ENCODE results near the gene C1orf87. TPM values are rescaled to one million over a fixed set of nuclear protein-coding genes. Genes with fewer than 3 reads are reported as not detected.

The C1orf87 gene
- total and polyA plus RNA-seq, 10 donors, result not detected

- no peak overlapping the region for H3K27ac ChIP-seq
- peaks cover 0 to 18% (median 10%) of the 10 kb centered on the region in 8 donors for H3K9me3 ChIP-seq
- intact Hi-C loops (cut with DNase I; ENCODE audit: low total_unique reads), result no loop called here
- TF ChIP-seq CTCF (IDR thresholded peaks at IDR 0.05 in 8 of 11, conservative IDR thresholded peaks at IDR 0.05 in 3 of 11) (no peak), POLR2AphosphoS5 (IDR thresholded peaks at IDR 0.05) (no peak), POLR2A (IDR thresholded peaks at IDR 0.05) (no peak)
- no peaks in the 10 kb centered on the region for H3K36me3 ChIP-seq
- no peak for DNase-seq
- H3K27me3 ChIP-seq (replicated peaks in 1 of 7), result no peaks in the 10 kb centered on the region
- no peak overlapping the region for H3K4me3 ChIP-seq
- no peaks in the 10 kb centered on the region for H3K4me1 ChIP-seq
Measured at GRCh38 chr1:60044881-60045280, 28.7 kb downstream of the C1orf87 start.

GRCh38 chr1:60041783-60042182, 31.8 kb downstream of the C1orf87 start:
- WGBS, 5 donors, result 68 to 76% (median 75%) methylated on average over 2 of the region's 2 CpGs
- intact Hi-C loops (cut with DNase I; ENCODE audit: low total_unique reads), result no loop called here

GRCh38 chr1:60037669-60038068, 35.9 kb downstream of the C1orf87 start:
- Histone ChIP-seq H3K4me3 (no peak overlapping the region), H3K9me3 (no peaks in the 10 kb centered on the region), H3K4me1 (no peaks in the 10 kb centered on the region), H3K27ac (no peak overlapping the region), H3K27me3 (replicated peaks in 1 of 7) (no peaks in the 10 kb centered on the region), H3K36me3 (no peaks in the 10 kb centered on the region)
- TF ChIP-seq POLR2A (IDR thresholded peaks at IDR 0.05), result no peak
- TF ChIP-seq CTCF (IDR thresholded peaks at IDR 0.05 in 8 of 11, conservative IDR thresholded peaks at IDR 0.05 in 3 of 11), result no peak
- TF ChIP-seq POLR2AphosphoS5 (IDR thresholded peaks at IDR 0.05), result no peak
- DNase-seq, result no peak
- intact Hi-C loops (cut with DNase I; ENCODE audit: low total_unique reads), result no loop called here
- WGBS, 5 donors, result 82 to 96% (median 84%) methylated on average over 1 of the region's 1 CpG

More at GRCh38 chr1:60041783-60042182, 31.8 kb downstream of the C1orf87 start:
- Histone ChIP-seq H3K27me3 (replicated peaks in 1 of 7) (no peaks in the 10 kb centered on the region), H3K27ac (no peak overlapping the region), H3K4me3 (no peak overlapping the region), H3K9me3 (no peaks in the 10 kb centered on the region), H3K36me3 (no peaks in the 10 kb centered on the region), H3K4me1 (no peaks in the 10 kb centered on the region)
- DNase-seq, result no peak
- no peak for TF ChIP-seq CTCF (IDR thresholded peaks at IDR 0.05 in 8 of 11, conservative IDR thresholded peaks at IDR 0.05 in 3 of 11)
- no peak for TF ChIP-seq POLR2A (IDR thresholded peaks at IDR 0.05)
- TF ChIP-seq POLR2AphosphoS5 (IDR thresholded peaks at IDR 0.05), result no peak

- Histone ChIP-seq H3K9me3 (no peaks in the 10 kb centered on the region), H3K36me3 (no peaks in the 10 kb centered on the region), H3K4me3 (no peak overlapping the region), H3K27ac (no peak overlapping the region), H3K27me3 (replicated peaks in 1 of 7) (no peaks in the 10 kb centered on the region), H3K4me1 (no peaks in the 10 kb centered on the region)
- TF ChIP-seq POLR2A (IDR thresholded peaks at IDR 0.05) (no peak), CTCF (IDR thresholded peaks at IDR 0.05 in 8 of 11, conservative IDR thresholded peaks at IDR 0.05 in 3 of 11) (no peak), POLR2AphosphoS5 (IDR thresholded peaks at IDR 0.05) (no peak)
- DNase-seq, result no peak
- 78 to 91% (median 82%) methylated on average over 6 of the region's 6 CpGs for WGBS, 5 donors
- intact Hi-C loops (cut with DNase I; ENCODE audit: low total_unique reads), result no loop called here
Measured at GRCh38 chr1:60036856-60037460, 36.6 kb downstream of the C1orf87 start.

Measured in spleen (tissue), 11 donors.